Stimulated activated CD4-positive, alpha-beta T cell treated with anti-CD3 and anti-CD28 coated beads, Interleukin-2, amount 100 ng/mL, for 24 hours (primary cell): Measurements from ENCODE around the gene LHFPL5.

ENCODE experiments used
- DNase-seq, 2 donors: peaks; one replicate each; pipeline ENCODE4 v3.0.0-alpha.2; 2020

LHFPL5 gene

DNA sequence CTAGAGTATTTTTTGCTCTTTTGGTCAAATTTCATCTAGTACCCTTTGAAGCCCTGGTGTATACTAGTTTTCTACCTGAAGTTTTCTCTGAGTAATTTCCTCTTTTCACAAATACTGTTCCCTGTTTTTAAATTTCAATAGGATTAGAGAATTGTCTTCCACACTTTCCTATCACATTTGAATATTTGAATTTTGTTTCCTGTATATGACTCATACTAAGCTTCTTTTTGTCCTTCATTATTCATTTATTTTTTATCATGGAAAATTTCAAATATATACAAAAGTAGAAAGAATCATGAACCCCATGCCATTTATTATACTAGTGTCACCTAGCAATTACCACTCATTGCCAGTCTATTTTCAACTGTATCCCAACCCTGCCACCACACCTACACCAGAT is 52.7 kb downstream of the LHFPL5 start:
- no peak for DNase-seq

DNA sequence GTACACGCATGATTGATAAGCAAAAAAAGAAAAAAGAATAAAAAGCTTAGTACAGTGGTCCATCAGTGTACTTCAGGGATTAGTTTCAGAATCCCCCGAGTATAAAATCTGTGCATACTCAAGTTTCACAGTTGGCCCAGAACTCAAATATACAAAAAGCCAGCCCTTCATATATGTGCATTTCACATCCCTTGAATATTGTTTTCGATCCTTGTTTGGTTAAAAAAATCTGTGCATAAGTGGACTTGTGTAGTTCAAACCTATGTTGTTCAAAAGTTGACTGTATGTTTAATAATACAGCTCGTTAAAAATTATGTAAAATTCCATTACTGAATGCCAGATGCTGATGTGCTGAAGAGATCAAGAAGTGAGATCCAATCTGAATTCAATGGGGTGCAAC is 54.2 kb downstream of the LHFPL5 start:
- DNase-seq = no peak
